AG09319 (cell line): Measurements from ENCODE around the gene CCT7.

ENCODE experiments used
- DNase-seq: peaks from one replicate; pipeline ENCODE4 v3.0.0-alpha.2; 2010; ENCODE audit warnings: low read depth; ENCODE audit errors: extremely low read depth
- CTCF ChIP-seq: IDR thresholded peaks from 2 replicates; pipeline ENCODE4 v1.5.1; 2011; ENCODE audit warnings: low read depth, mild to moderate bottlenecking, inconsistent platforms, low read length, moderate library complexity

Gene CCT7

DNA sequence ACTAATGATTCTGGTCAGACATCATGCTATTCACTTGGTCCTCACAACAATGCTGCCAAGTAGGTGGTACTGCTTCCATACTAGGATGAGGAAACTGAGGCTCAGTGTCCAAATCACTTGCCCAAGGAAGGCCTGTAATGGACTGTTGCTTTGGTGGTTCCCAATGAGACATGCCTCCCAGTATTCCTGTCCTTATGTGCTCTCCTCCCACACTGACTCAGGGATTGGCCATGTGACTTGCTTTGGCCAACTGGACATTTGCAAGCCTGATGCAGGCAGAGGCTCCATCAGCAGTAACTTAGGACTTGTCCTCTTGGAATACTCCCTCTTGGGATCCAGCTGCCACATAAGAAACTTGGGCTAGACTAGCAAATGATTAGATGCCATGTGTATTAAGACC lies 47.1 kb downstream of the CCT7 start:
- DNase-seq, result no peak
- no peak for TF ChIP-seq CTCF

DNA sequence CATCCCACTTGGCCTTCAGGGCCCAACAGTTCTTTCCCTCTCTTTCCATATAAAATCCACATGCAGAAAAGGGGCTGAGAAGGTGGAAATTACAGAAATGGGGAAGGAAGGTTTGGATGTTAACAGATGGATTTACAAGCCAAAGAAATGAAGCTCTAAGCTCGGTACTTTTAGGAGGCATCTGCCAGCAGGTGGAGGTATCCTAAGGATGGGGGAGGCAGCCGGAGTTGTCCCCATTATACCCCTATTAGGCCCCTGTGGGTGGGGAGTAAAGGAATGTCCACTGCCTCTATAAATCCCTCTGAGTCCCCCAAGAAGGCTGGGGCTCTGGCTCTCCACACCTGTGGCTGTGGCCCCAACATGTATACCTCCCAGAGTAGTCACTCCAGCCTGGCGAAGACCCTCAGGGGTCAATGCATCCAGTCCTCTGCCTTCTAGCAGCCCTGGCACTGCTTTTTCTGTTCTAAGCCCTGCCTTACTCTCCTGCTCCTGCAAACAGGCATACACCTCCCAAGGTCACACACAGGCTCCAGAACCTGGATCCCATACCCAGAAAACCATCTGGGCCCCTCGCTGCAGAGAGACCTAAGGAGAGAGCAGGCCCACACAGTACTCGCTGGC lies 48.9 kb downstream of the CCT7 start:
- no peak for DNase-seq

GRCh38 chr2:73283545-73284295 lies 49.6 kb downstream of the CCT7 start:
- no peak for DNase-seq
- no peak for TF ChIP-seq CTCF

More for the DNA sequence above, 48.9 kb downstream of the CCT7 start:
- no peak for TF ChIP-seq CTCF

DNA sequence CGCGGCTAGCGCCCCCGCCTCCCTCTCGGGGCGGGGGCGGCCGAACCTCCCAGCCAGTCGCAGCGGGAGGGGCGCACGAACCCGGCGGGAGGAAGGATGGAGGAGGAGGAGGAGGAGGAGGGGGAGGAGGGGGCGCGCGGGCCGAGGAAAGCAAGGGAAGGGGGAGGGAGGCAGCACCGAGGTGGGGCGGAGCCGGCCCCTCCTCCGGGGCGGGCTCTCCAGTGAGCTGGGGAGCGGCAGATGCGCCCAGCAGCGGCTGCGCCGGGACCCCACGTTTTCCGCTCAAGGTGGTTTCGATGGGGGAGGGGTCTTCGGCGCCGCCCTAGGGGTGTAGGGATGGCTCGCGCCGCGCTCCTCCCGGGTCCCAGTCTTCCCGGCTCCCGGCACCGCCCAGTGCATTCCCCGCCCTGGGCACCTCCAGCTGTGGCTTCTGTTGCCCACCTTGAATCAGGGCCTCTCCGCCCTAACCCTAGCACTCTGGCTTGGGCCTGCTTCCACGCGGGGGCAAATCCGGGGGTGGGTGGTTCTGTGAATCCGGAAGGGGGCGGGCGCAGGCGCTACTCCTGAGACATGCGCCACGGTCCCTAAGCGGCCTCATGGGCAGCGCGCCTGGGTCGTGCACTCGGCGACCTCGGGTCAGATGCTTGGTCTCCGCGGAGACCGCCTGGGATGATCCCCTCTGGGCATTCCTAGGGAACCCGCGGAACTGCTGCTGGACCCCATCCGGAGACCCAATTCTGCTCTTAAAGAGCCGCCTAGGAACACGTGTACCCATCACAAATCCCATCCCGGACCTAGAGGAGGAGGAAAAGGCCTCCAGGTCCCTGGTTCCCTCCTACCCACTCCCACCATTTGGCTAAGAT lies 50.4 kb downstream of the CCT7 start, which contains the start of gene FBXO41:
Gene FBXO41, minus strand, starts transcription at position 183 of the 863 bp plus-strand sequence. CDS start 14,848 bp downstream, outside the sequence.
- TF ChIP-seq CTCF, result no peak
- DNase-seq, result no peak

DNA sequence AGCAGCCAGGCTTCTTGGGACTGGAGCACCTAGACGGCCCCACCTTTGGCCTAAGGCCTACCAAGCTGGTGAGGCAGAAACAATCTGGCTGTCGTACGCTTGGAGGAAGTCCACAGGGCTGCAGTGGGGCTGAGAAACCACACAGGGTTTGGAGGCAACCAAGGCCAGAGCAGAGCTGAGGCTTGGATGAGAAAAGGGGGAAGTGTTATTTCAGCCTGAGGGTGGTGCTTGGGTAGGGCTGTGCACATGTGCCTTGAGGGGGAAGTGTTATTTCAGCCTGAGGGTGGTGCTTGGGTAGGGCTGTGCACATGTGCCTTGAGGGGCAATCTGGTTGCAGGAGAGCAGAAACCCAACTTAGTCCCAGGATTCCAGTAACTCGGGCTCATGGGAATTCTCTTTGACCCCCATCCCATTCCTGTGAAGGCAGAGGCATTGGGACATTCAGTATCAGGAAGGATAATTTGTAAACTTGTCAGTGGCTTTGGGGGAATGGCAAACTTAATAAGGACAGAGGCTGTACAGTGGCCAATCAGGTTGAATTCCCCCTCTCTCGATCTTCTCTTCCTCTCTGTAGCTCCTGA lies 51.1 kb downstream of the CCT7 start:
- no peak for TF ChIP-seq CTCF
- DNase-seq, result no peak

GRCh38 chr2:73286134-73286655 lies 52.1 kb downstream of the CCT7 start:
- TF ChIP-seq CTCF, result no peak
- DNase-seq, result no peak
